Left ventricle myocardium inferior (tissue), 1 donor: ENCODE results near the gene ATG101. TPM values are rescaled to one million over a fixed set of nuclear protein-coding genes. Genes with fewer than 3 reads are reported as not detected.

Experiments used
- DNase-seq: peaks from one replicate; pipeline ENCODE4 v3.0.0-alpha.2; 2020
- H3K27ac ChIP-seq: fragments of 200-600 bp; replicated peaks from 2 replicates; pipeline ENCODE4 v1.8.0; 2021
- H3K27me3 ChIP-seq: fragments of 200-600 bp; 2 replicates; pipeline ENCODE4 v1.8.0; 2021; ENCODE audit warnings: low read depth
- H3K36me3 ChIP-seq: fragments of 200-600 bp; 2 replicates; pipeline ENCODE4 v1.8.0; 2021
- H3K4me1 ChIP-seq: fragments of 200-600 bp; 2 replicates; pipeline ENCODE4 v1.8.0; 2021
- H3K4me3 ChIP-seq: fragments of 200-600 bp; 2 replicates; pipeline ENCODE4 v1.8.0; 2021; ENCODE audit warnings: mild to moderate bottlenecking, moderate library complexity
- H3K9me3 ChIP-seq: fragments of 200-600 bp; replicated peaks from 2 replicates; pipeline ENCODE4 v1.8.0; 2021
- intact Hi-C: fragments of 100-400 bp; cut with micrococcal nuclease; formaldehyde crosslinking; loops from one replicate; pipeline ENCODE4 v1.11.0; 2022
- total RNA-seq: library from RNA; stranded (reverse); fragmentation: NEBNext Ultra II Directional; extraction: Animal tissue kit (Norgen Biotek cat#: 25700); gene quantifications from one replicate; pipeline ENCODE4 v1.2.1, GENCODE V29; 2021
- TF ChIP-seq, protein P1 (sequence below): fragments of 200-600 bp; IDR thresholded peaks from 2 replicates; pipeline ENCODE4 v1.8.0; 2021; ENCODE audit warnings: antibody characterized with exemption, mild to moderate bottlenecking, borderline replicate concordance
- donor health status: DM: no; HTN: yes; CAD: no; lungs with severe emphysema.

Gene ATG101
- total RNA-seq, 1 donor from 2014 or later, result 23.8 TPM

DNA sequence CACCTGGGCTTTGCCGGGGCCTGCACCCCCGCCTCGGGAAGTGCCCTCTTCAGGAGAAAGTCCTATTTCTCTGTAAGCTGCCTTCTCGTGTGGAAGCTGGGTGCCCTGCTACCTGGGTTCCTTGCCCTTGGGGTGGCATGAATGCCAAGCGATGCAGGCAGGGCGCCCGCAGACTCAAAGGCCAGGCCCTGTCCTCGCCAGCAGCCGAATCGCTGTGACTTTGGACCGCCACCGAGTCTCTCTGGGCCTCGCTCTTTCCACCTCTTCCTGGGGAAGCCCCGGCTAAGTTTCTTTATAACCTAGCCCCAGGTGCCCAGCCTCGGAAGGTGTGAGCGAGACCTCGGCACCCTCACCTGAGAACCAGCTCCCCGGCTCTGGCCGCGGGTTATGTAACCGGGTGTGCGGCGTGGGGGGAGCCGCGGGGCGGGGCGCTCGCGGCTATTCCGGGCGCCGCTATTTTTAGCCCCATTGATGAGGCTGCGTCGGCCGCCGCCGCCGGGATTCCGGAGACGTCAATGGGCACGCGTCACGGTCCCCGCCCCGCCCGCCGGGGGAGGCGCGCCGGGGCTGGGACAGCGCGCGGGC lies 33.1 kb upstream of the ATG101 start:
- Histone ChIP-seq H3K4me1 (peaks cover 94% of the 10 kb centered on the region), H3K27ac (peak overlapping the region; percentile 96), H3K27me3 (no peaks in the 10 kb centered on the region), H3K36me3 (no peaks in the 10 kb centered on the region), H3K9me3 (no peaks in the 10 kb centered on the region), H3K4me3 (peak overlapping the region; percentile 75)
- peak; percentile 91 for DNase-seq
- TF ChIP-seq, protein P1, sequence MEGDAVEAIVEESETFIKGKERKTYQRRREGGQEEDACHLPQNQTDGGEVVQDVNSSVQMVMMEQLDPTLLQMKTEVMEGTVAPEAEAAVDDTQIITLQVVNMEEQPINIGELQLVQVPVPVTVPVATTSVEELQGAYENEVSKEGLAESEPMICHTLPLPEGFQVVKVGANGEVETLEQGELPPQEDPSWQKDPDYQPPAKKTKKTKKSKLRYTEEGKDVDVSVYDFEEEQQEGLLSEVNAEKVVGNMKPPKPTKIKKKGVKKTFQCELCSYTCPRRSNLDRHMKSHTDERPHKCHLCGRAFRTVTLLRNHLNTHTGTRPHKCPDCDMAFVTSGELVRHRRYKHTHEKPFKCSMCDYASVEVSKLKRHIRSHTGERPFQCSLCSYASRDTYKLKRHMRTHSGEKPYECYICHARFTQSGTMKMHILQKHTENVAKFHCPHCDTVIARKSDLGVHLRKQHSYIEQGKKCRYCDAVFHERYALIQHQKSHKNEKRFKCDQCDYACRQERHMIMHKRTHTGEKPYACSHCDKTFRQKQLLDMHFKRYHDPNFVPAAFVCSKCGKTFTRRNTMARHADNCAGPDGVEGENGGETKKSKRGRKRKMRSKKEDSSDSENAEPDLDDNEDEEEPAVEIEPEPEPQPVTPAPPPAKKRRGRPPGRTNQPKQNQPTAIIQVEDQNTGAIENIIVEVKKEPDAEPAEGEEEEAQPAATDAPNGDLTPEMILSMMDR, result no peak
- intact Hi-C loops, result no loop called here

DNA sequence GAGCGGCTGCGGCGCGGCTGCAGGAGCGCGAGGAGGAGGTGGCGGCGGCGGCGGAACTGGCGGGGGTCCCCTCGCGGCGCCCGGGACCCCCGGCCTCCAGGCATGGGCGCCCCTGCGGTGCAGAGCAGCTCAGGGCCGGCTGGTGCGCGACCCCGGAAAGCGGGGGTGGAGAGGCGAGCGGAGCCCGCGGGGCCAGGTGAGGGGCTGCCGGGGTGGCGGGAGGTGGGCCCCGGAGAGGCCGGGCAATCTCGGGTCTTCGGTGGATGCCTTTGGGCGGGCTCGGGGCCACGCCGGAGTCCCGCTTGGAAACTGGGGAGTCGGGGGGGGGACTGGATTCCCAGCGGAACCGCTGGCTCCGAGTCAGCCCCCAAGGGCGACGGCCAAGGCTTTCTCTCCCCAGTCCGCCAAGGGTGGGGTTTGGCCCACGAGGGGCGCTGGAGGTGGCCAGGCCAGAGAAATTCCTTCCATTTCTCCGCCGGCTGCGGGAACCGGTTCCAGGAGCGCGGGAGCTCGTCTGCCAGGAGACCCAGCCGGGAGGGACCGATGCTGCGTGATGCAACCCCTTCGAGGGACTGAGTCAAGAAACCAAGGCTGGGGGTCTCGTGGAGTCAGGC lies 32.4 kb upstream of the ATG101 start:
- DNase-seq, result peak; percentile 58
- peaks cover 94% of the 10 kb centered on the region for H3K4me1 ChIP-seq
- peak overlapping the region; percentile 75 for H3K4me3 ChIP-seq
- H3K36me3 ChIP-seq, result no peaks in the 10 kb centered on the region
- peak overlapping the region; percentile 96 for H3K27ac ChIP-seq
- TF ChIP-seq, protein P1, result peak; percentile 10
- no peaks in the 10 kb centered on the region for H3K9me3 ChIP-seq
- intact Hi-C loops, result no loop called here
- no peaks in the 10 kb centered on the region for H3K27me3 ChIP-seq

DNA sequence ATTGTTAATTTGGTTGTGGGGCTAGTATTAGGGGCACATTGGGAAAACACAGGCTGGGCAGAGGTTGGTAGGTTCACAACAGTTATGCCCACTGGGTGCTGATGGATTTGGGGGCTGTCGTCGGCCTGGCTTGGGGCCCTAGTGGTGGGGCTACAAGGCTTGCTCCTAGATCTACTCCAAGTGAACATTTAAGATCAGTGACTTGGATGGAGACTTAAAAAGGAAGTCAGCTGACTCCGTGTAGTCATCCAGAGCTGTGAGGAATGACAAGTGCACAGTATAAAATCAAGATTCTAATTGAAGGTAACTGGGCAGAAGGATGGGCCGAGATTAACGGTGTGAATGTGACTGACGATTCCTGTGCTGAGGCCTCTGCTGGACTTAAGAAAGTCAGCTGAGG lies 31.3 kb upstream of the ATG101 start:
- Histone ChIP-seq H3K4me1 (peaks cover 97% of the 10 kb centered on the region), H3K27me3 (no peaks in the 10 kb centered on the region), H3K36me3 (no peaks in the 10 kb centered on the region), H3K4me3 (peak overlapping the region; percentile 75), H3K27ac (peak overlapping the region; percentile 96), H3K9me3 (no peaks in the 10 kb centered on the region)
- DNase-seq, result no peak
- intact Hi-C loops, result no loop called here
- TF ChIP-seq, protein P1, result no peak

DNA sequence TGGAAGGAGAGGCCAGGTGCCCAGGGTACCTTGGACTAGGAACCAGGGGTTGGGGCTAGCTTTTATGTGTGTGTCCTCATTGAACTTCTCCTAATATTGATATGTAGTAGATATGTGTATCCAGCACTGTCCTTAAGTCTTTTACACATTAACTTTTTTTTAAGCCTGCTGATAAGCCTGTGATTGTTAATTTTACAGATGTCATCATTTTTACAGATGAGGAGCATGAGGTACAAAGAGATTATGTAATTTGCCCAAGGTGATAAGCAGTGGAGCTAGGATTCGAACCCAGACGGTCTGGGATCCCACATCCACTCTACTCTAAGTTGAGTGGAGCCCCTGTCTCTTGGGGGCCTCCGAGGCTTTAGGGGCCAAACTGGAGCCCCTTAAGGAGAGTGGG lies 28.7 kb upstream of the ATG101 start:
- no peaks in the 10 kb centered on the region for H3K27me3 ChIP-seq
- TF ChIP-seq, protein P1, result no peak
- peaks cover 97% of the 10 kb centered on the region for H3K4me1 ChIP-seq
- intact Hi-C loops, result no loop called here
- H3K9me3 ChIP-seq, result no peaks in the 10 kb centered on the region
- DNase-seq, result no peak
- peak overlapping the region; percentile 96 for H3K27ac ChIP-seq
- no peak overlapping the region for H3K4me3 ChIP-seq
- H3K36me3 ChIP-seq, result no peaks in the 10 kb centered on the region

DNA sequence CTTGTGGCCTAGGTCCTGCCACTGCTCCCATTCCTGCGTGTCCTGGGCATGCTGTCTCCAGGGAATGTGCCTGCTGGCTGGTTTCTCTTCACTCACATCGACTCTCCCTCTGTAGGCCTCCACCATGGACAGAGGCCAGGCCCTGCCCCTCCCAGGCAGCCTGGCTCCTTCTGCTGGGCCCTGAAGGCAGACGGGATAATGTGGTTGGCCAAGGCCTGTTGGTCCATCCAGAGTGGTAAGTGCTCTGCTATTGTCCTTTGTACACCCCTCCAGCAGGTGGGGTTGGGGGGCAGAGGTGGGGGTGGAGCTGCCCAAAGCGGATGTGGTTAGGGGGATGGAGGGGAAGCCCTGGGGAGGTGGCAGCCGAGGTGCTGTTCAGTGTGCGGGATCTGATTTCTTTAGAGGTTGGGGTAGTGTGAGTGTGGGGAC lies 28.1 kb upstream of the ATG101 start:
- no peaks in the 10 kb centered on the region for H3K9me3 ChIP-seq
- peak; percentile 72 for DNase-seq
- no peaks in the 10 kb centered on the region for H3K36me3 ChIP-seq
- H3K27me3 ChIP-seq, result no peaks in the 10 kb centered on the region
- TF ChIP-seq, protein P1, result no peak
- intact Hi-C loops, result no loop called here
- no peak overlapping the region for H3K4me3 ChIP-seq
- H3K27ac ChIP-seq, result peak overlapping the region; percentile 96
- peaks cover 97% of the 10 kb centered on the region for H3K4me1 ChIP-seq
